Measurements from ENCODE around the gene FURIN.

DNA sequence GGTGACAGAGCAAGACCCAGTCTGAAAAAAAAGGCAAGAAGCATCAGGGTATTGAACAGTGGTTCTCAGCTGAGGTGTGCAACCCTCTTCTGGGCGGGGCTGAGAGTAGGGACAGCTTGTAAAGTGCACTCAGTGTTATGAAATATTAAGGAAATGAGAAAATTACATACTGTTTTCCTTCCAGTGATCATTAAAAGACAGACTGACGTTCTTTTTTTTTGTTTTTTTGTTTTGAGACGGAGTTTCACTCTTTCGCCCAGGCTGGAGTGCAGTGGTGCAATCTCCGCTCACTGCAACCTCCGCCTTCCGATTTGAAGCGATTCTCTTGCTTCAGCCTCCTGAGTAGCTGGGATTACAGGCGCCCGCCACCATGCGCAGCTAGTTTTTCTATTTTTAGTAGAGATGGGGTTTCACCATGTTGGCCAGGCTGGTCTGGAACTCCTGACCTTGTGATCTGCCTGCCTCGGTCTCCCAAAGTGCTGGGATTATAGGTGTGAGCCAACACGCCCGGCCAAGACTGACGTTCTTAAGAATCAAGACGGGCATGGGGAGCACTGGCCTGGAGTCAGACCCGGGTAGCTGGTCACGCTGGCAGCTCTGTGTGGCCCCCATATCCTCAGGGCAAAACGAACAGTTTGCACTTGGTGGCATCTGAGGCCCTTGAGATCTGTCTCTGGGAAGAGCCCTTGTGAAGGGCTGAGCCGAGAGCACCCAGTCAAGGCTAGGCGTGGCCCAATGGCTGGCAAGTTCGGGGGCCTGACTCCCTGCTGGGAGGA, 46.1 kb downstream of the FURIN start:
- TF ChIP-seq, protein P1, sequence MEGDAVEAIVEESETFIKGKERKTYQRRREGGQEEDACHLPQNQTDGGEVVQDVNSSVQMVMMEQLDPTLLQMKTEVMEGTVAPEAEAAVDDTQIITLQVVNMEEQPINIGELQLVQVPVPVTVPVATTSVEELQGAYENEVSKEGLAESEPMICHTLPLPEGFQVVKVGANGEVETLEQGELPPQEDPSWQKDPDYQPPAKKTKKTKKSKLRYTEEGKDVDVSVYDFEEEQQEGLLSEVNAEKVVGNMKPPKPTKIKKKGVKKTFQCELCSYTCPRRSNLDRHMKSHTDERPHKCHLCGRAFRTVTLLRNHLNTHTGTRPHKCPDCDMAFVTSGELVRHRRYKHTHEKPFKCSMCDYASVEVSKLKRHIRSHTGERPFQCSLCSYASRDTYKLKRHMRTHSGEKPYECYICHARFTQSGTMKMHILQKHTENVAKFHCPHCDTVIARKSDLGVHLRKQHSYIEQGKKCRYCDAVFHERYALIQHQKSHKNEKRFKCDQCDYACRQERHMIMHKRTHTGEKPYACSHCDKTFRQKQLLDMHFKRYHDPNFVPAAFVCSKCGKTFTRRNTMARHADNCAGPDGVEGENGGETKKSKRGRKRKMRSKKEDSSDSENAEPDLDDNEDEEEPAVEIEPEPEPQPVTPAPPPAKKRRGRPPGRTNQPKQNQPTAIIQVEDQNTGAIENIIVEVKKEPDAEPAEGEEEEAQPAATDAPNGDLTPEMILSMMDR (conservative IDR thresholded peaks at IDR 0.05; ENCODE audit: low read depth, low read length) = no peak
- TF ChIP-seq POLR2A (IDR thresholded peaks at IDR 0.05; ENCODE audit: low read depth, low read length) = no peak

Data from IMR-90 (cell line).